Coronary artery (tissue), 2 donors: ENCODE results near the gene ABO.
"Not testable (repeated sequence)": the region's sequence is repeated elsewhere in the genome, so short reads cannot be mapped to it uniquely, and the experiment has no call there.

Source experiments
- DNase-seq: peaks from one replicate; pipeline ENCODE4 v3.0.0-alpha.2; 2017; ENCODE audit warnings: low spot score
- H3K27ac ChIP-seq, 2 donors: fragments of 200-600 bp; sonication (generic); one replicate each; pipeline ENCODE4 v1.5.1; 2016 to 2019
- H3K4me3 ChIP-seq: fragments of 200-600 bp; sonication (generic); 2 replicates; pipeline ENCODE4 v1.5.1; 2016; ENCODE audit warnings: mild to moderate bottlenecking, moderate library complexity
- CTCF ChIP-seq: fragments of 200-600 bp; sonication (generic); IDR thresholded peaks from one replicate; pipeline ENCODE4 v1.5.1; 2019; ENCODE audit warnings: antibody characterized with exemption

The ABO gene

GRCh38 chr9:133304158-133304470, 29.1 kb upstream of the ABO start:
- TF ChIP-seq CTCF: no peak
- Histone ChIP-seq H3K4me3 (no peak overlapping the region), H3K27ac (no peak overlapping the region)
- no peak for DNase-seq

GRCh38 chr9:133303266-133304157, 28.5 kb upstream of the ABO start:
- H3K27ac ChIP-seq: no peak overlapping the region
- no peak overlapping the region for H3K4me3 ChIP-seq
- DNase-seq: peak; percentile 63
- TF ChIP-seq CTCF: no peak

- no peak overlapping the region for H3K27ac ChIP-seq
- DNase-seq: peak; percentile 47
- no peak overlapping the region for H3K4me3 ChIP-seq
- TF ChIP-seq CTCF: no peak
Measured at GRCh38 chr9:133301253-133302230, 26.5 kb upstream of the ABO start.

GRCh38 chr9:133299996-133300395, 25.0 kb upstream of the ABO start:
- DNase-seq: peak; percentile 53
- H3K27ac ChIP-seq, H3K4me3 ChIP-seq: not testable (repeated sequence)

- TF ChIP-seq CTCF: no peak
- Histone ChIP-seq H3K27ac (no peak overlapping the region), H3K4me3 (no peak overlapping the region)
- no peak for DNase-seq
Measured at GRCh38 chr9:133294257-133294656, 19.3 kb upstream of the ABO start.

GRCh38 chr9:133290751-133291302, 15.8 kb upstream of the ABO start:
- no peak overlapping the region for H3K27ac ChIP-seq
- no peak overlapping the region for H3K4me3 ChIP-seq
- no peak for TF ChIP-seq CTCF
- DNase-seq: no peak

- H3K27ac ChIP-seq: no peak overlapping the region
- TF ChIP-seq CTCF: no peak
- no peak for DNase-seq
- no peak overlapping the region for H3K4me3 ChIP-seq
Measured at GRCh38 chr9:133286523-133286922, 11.5 kb upstream of the ABO start.
